ENCODE results near the gene CALY. TPM values are rescaled to one million over a fixed set of nuclear protein-coding genes. Genes with fewer than 3 reads are reported as not detected.

CALY gene
- total and polyA plus RNA-seq, 8 donors = 0.22 to 0.55 (median 0.27) TPM; not detected in 5

GRCh38 chr10:133307776-133308420, 28.8 kb downstream of the CALY start:
- intact Hi-C loops (cut with DNase I) = no loop called here
- Histone ChIP-seq H3K27ac (peak overlapping the region; percentile 97), H3K4me3 (peak overlapping the region; percentile 89 to 98), H3K9me3 (no peaks in the 10 kb centered on the region), H3K4me1 (peaks cover 18 to 42% of the 10 kb centered on the region in 2 donors), H3K27me3 (no peaks in the 10 kb centered on the region), H3K36me3 (peaks cover 0 to 27% of the 10 kb centered on the region in 2 donors)
- ATAC-seq (peak; percentile 62), DNase-seq (peak in 3 of 4 donors; percentile 86 to 89 (median 86))
- TF ChIP-seq, protein P1, sequence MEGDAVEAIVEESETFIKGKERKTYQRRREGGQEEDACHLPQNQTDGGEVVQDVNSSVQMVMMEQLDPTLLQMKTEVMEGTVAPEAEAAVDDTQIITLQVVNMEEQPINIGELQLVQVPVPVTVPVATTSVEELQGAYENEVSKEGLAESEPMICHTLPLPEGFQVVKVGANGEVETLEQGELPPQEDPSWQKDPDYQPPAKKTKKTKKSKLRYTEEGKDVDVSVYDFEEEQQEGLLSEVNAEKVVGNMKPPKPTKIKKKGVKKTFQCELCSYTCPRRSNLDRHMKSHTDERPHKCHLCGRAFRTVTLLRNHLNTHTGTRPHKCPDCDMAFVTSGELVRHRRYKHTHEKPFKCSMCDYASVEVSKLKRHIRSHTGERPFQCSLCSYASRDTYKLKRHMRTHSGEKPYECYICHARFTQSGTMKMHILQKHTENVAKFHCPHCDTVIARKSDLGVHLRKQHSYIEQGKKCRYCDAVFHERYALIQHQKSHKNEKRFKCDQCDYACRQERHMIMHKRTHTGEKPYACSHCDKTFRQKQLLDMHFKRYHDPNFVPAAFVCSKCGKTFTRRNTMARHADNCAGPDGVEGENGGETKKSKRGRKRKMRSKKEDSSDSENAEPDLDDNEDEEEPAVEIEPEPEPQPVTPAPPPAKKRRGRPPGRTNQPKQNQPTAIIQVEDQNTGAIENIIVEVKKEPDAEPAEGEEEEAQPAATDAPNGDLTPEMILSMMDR (IDR thresholded peaks at IDR 0.05) = peak; percentile 60 to 72

- peaks cover 0 to 26% of the 10 kb centered on the region in 2 donors for H3K36me3 ChIP-seq
- intact Hi-C loops (cut with DNase I) = no loop called here
- TF ChIP-seq, protein P1 (IDR thresholded peaks at IDR 0.05) = no peak
- ATAC-seq = no peak
- H3K4me1 ChIP-seq = peaks cover 18 to 42% of the 10 kb centered on the region in 2 donors
- no peaks in the 10 kb centered on the region for H3K27me3 ChIP-seq
- no peak overlapping the region for H3K4me3 ChIP-seq
- H3K9me3 ChIP-seq = no peaks in the 10 kb centered on the region
- peak in 1 of 4 donors; percentile 37 for DNase-seq
- H3K27ac ChIP-seq = no peak overlapping the region
These were observed 29.7 kb downstream of the CALY start for GRCh38 chr10:133306941-133307379.

DNA sequence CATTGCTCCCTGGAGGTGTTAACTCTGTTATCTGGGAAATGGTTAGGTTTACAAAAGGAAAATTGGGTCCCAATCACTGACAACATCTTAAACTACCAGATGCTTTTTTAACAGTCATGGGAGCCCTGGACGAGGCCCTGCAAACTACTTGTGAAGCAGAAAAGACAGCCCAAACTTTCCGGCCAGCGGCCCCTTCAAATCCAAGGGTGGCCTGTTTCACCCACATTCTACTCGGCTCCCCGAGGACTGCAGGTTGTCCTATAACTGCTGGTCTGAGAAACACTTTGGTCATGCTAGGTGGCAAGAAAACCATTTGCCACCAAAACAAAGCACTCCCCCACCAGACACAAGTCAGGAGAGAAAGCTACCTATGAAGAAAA, 30.6 kb downstream of the CALY start:
- intact Hi-C loops (cut with DNase I) = no loop called here
- Histone ChIP-seq H3K27ac (peak overlapping the region; percentile 64 to 79), H3K9me3 (no peaks in the 10 kb centered on the region), H3K4me3 (no peak overlapping the region), H3K36me3 (peaks cover 0 to 28% of the 10 kb centered on the region in 2 donors), H3K27me3 (no peaks in the 10 kb centered on the region), H3K4me1 (peaks cover 18 to 42% of the 10 kb centered on the region in 2 donors)
- ATAC-seq (no peak), DNase-seq (peak in 1 of 4 donors; percentile 31)
- TF ChIP-seq, protein P1 (IDR thresholded peaks at IDR 0.05) = no peak

DNA sequence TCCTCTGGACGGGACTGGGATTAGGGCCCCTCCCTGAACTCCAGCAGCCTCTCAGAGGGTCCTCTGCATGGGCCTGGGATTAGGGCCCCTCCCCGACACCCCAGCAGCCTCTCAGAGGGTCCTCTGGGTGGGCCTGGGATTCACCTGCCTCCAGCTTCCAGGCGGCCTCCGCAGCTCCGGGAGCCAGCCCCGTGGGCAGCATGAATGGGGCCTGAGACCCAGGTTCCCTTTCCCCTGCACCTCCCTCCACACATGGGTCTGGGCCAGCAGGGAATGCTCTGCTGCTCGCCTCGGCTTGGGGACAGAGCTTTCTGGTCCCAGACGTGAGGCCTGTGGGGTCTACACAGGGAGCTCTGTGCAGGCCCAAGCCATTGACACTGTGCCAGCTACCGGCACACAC, 33.5 kb downstream of the CALY start:
- no peaks in the 10 kb centered on the region for H3K27me3 ChIP-seq
- intact Hi-C loops (cut with DNase I) = no loop called here
- TF ChIP-seq, protein P1 (IDR thresholded peaks at IDR 0.05) = no peak
- peak in 1 of 4 donors; percentile 73 for DNase-seq
- no peak overlapping the region for H3K4me3 ChIP-seq
- no peak overlapping the region for H3K27ac ChIP-seq
- ATAC-seq = no peak
- H3K36me3 ChIP-seq = peaks cover 0 to 46% of the 10 kb centered on the region in 2 donors
- H3K4me1 ChIP-seq = peaks cover 12 to 36% of the 10 kb centered on the region in 2 donors
- no peaks in the 10 kb centered on the region for H3K9me3 ChIP-seq

- DNase-seq (peak in 1 of 4 donors; percentile 59), ATAC-seq (no peak)
- Histone ChIP-seq H3K4me1 (peaks cover 5 to 27% of the 10 kb centered on the region in 2 donors), H3K9me3 (no peaks in the 10 kb centered on the region), H3K36me3 (peaks cover 0 to 56% of the 10 kb centered on the region in 2 donors), H3K27ac (no peak overlapping the region), H3K27me3 (no peaks in the 10 kb centered on the region), H3K4me3 (no peak overlapping the region)
- TF ChIP-seq, protein P1 (IDR thresholded peaks at IDR 0.05) = no peak
- intact Hi-C loops (cut with DNase I) = no loop called here
These were observed 34.5 kb downstream of the CALY start for GRCh38 chr10:133302230-133302629.

All from left lung (tissue), 10 donors.